ELF-1 (cell line): ENCODE measurements around the gene TEX44.
A peak's percentile ranks its signal among the peaks of the same experiment; 100 is the strongest.
"Not testable (repeated sequence)": the region's sequence is repeated elsewhere in the genome, so short reads cannot be mapped to it uniquely, and the experiment has no call there.

ENCODE experiments used
- DNase-seq: peaks from one replicate; pipeline ENCODE4 v3.0.0-alpha.2; 2016; ENCODE audit warnings: low read depth, low spot score

The TEX44 gene

DNA sequence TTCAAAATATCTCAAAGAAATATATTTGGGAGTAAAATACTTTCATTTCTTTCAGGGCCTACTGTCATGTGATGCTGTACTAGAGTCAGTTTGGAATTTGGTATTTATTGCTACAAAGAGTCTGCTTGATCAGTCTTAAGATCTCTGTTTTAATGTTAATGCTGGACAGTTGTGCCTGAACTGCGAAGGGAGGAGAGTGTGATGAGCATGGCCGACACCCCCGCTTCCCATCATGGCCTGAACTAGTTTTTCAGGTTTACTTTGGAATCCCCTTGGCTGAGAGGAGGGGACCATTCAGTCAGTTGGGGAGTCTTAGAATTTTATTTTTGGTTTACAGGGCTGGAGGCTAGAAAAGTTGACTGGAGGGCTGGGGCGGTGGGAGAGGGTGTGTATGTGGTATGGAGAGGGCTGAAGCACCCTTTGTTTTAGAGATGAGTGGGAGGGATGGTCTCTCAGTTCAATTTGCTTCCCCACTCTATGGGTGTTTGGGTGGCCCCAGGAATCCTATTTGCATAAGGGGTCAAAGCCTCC is 20.9 kb upstream of the TEX44 start:
- DNase-seq, result peak; percentile 85

- no peak for DNase-seq
Observed at GRCh38 chr2:231573096-231573495, 19.6 kb upstream of the TEX44 start.

GRCh38 chr2:231573698-231574421 is 18.8 kb upstream of the TEX44 start:
- DNase-seq, result no peak

- no peak for DNase-seq
Observed at GRCh38 chr2:231575612-231576256, 16.9 kb upstream of the TEX44 start.

GRCh38 chr2:231576465-231576864 is 16.2 kb upstream of the TEX44 start:
- peak; percentile 35 for DNase-seq

GRCh38 chr2:231578655-231579054 is 14.0 kb upstream of the TEX44 start:
- not testable (repeated sequence) for DNase-seq

DNA sequence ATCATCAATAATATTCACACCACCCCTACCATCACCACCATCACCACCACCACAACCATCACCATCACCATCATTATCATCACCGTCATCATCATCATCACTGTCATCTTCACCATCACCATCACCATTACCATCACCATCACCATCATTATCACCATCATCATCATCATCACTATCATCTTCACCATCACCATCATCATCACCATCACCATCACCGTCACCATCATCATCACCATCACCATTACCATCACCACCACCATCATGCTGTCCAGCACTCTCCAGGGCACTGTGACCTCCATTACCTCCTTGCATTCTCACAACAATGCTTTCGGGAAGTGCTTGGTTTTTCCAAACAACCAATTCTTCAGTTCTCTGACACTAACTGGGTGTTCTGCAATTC is 13.1 kb upstream of the TEX44 start:
- no peak for DNase-seq

DNA sequence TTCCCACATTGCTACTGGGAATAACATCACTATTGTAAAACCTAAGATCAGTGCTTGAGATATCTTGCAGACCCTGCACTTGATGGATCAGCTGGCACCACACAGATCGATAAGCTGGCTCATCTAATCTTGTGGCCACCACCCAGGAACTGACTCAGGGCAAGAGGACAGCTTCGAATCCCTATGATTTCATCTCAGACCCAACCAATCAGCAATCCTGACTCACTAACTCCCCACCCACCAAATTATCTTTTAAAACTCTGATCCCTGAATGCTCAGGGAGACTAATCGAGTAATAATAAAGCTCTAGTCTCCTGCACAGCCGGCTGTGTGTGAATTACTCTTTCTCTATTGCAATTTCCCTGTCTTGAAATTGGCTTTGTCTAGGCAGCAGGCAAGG is 11.3 kb upstream of the TEX44 start:
- no peak for DNase-seq

DNA sequence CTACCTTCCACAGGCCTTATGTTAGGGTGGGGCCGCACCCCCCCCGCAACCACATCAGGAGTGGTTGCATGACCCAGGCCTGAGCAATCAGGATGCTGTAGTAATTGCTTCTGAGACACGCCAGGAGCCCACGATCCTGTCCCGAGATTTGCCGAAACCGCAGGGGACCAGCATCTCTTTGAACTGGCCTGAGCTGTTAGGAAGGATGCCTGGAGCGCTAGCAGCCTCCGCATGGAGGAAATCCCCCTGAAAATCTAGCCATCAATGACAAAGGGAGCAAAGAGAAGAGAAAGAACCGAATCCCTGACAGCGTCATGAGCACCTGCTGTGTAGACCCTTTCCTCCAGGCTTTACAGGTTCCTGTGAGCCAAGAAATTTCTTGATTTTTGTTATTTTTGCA is 8.7 kb upstream of the TEX44 start:
- peak; percentile 85 for DNase-seq

DNA sequence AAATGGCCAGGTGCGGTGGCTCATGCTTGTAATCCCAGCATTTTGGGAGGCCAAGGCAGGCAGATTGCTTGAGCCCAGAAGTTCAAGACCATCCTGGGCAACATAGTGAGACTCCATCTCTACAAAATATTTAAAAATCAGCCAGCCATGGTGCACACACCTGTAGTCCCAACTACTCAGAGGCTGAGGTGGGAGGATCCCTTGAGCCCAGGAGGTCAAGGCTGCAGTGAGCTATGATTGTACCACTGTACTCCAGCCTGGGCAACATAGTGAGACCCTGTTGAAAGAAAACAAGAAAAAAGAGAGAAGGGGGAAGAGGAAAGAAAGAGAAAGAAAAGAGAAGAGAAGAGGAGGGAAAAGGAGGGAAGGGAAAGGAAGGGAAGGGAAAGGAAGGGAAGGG is 4.9 kb upstream of the TEX44 start:
- not testable (repeated sequence) for DNase-seq

DNA sequence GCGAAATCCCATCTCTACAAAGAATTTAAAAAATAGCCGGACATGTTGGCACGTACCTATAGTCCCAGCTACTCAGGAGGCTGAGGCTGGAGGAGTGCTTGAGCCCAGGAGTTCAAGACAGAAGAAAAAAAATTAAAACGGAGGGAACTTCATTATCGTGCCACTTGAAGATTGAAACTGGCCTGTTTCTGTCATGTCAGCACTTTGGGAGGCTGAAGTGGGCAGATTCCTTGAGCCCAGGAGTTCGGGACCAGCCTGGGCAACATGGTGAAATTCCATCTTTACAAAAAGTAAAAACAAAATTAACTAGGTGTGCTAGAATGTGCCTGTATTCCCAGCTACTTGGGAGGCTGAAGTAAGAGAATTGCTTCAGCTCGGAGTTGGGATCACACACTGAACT is 3.0 kb upstream of the TEX44 start:
- DNase-seq, result no peak

DNA sequence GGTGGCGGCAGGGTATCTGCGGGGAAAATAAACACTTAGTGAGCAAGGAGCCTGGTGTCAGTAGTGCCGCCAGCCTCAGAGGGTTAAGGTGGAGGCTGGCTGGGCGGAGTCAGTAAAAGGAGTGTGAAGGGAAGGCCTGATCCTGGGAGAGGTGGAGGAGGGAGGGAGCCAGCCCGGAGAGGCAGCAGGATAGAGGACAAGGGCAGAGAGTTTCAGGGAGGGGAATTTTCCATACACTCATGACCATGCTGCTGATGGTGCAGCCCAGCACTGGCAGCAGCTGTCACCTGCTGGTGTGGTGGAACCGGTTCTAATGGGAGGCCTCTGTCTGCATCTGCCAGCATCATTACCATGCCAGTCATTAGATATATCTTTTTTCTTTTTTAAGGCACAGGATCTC is 2.0 kb upstream of the TEX44 start:
- DNase-seq, result peak; percentile 77

DNA sequence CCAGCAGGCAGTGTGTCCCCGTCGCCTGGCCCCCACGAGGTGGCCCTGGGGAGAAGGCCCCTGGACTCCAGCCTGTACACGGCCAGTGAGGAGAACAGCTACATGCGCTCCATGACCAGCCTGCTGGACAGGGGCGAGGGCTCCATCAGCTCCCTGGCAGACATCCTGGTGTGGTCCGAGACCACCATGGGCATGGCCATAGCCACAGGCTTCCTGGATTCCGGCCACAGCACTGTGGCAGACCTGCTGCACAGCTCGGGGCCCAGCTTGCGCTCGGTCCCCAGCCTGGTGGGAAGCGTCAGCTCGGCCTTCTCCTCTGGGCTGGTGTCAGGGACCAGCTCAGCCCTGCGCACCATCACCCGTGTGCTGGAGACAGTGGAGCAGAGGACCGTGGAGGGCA is 1.0 kb downstream of the TEX44 start:
- DNase-seq, result no peak

GRCh38 chr2:231597014-231597611 is 4.4 kb downstream of the TEX44 start:
- no peak for DNase-seq

DNA sequence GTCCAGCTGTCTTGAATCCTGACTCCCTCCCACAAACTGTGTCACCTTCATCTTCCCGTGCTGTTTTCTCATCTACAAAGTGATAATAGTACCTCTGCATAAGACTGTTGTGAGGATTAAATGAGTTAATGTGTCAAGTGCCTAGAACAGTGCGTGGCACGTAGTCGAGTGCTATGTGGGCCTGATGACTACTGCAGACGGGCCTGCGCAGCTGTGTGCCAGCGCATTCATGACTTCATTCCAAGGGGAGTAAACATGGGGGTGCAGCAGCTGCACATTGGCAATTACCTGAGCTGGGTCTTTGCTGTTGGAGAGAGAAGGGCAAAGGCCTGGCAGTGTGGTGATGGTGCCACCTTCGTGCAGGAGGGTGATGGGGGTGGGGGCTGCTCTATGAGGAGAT is 5.0 kb downstream of the TEX44 start:
- DNase-seq, result no peak

- no peak for DNase-seq
Observed at GRCh38 chr2:231600619-231601355, 8.1 kb downstream of the TEX44 start.

DNA sequence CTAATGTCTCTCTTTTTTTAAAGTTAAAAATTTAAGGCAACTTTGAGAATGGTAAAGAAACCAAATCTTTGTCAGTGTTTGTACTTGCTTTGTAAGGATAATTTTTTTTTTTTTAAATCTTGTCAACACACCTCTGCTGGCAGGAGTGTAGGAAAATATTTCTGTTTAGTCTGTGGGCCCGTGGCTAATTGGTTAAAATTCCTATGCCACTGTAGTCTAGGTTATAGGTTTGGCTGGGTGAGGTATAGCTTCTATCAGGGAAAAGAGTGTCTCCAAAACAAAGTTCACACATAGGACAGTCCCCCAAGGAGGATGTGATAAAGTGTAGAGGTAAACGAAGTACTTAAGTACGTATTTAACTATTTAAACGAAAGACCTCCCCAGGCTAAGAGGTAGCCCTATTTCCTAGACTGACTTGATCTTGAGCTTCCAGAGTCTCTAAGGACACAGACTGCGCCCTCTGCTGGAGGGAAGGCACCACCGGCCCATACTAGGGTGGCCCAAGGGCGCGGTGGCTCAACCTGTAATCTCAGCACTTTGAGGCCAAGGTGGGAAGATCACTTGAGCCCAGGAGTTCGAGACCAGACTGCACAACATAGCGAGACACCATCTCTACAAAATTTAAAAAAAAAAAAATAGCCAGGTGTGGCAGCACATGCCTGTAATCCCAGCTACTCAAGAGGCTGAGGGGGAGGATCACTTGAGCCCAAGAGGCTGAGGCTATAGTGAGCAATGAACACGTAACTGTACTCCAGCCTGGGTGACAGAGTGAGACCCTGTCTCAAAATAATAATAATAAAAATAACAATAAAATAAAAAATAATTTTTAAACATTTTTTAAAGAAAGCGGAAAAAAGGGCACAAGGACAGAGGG is 8.9 kb downstream of the TEX44 start:
- peak; percentile 94 for DNase-seq

DNA sequence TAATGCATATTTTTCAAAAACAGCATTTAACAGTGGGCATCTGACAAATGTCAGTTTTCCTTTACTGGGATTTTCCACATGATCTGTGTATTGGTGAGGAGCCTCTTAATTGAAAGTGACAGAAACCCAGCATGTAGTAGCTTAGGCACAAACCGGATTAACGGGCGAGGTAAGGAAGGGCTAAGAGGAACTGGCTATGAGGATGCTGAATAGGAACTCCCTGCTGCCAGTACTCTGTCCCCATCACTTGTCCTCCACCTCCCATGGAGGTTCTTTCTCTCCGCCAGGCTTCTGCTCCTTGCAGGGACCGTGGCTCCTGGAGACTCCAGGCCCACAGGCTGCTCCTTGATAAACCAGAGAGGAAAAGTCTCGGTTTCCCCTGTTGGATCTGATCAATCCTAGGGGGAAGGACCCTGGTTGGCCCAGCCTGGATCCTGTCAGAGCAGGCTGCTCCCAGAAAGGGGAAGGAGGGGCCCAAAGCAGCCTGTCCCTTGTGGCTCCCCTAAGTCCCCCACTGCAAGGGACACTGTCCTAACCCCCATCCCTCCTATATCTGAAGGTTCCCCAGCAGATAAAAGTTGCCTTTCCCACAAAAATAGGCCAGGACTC is 10.3 kb downstream of the TEX44 start:
- DNase-seq, result no peak

DNA sequence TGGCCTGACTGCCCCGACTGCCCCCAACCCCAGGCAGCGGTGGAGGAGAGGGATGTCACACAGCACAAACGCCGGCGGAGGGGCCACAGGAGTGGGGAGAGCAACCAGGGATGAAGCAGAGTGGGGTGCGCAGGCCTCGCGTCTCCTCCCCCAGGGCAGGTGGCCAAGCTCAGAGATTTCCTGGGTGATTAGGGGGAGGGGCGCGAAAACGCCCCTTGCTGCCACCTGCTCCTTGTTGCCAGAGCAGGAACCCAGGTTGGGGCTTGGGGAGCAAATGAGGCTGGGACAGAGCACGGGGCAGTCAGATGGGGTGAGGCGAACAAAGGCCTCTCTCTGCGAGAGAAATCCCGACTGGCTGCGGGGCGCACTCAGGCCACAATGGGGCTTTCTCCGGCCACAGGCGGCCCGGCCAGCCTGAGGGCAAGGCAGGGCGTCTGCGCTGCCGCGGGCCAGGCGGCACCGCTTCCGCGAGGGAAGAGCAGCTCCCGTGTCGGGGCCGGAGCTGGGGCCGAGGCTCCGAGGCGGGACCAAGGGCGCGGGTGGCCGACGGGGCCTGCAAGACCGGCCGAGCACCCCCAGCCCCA is 11.5 kb downstream of the TEX44 start:
- DNase-seq, result peak; percentile 64
